PC-9 (cell line): ENCODE data around the gene LSM4. TPM values are rescaled to one million over a fixed set of nuclear protein-coding genes. Genes with fewer than 3 reads are reported as not detected.

Source experiments
- BruUV-seq: library from RNA; stranded (reverse); fragments of 400-500 nt; replicated peaks from 2 replicates; lab custom pipeline; 2021; lab: Mats Ljungman, UMichigan
- CTCF ChIA-PET: fragments of 300-600 bp; sonication (Branson Sonifier 250); formaldehyde crosslinking; loops from one replicate; lab custom pipeline; 2022; ENCODE audit warnings: antibody characterized with exemption; lab: Charles Lee
- POLR2A ChIA-PET: fragments of 300-600 bp; sonication (Branson Sonifier 250); formaldehyde crosslinking; loops from one replicate; lab custom pipeline; 2022; ENCODE audit warnings: antibody characterized with exemption; ENCODE audit not compliant: unreplicated experiment; lab: Charles Lee
- DNase-seq, 2 experiments: peaks; one replicate each; pipeline versions ENCODE4 v3.0.0 to v3.0.0-alpha.2; 2015 to 2022; ENCODE audit warnings: mixed read lengths in 1 of 2
- H2AFZ ChIP-seq: fragments of 200-600 bp; sonication (generic); 2 replicates; pipeline ENCODE4 v1.8.1; 2017; ENCODE audit warnings: antibody characterized with exemption
- H3F3A ChIP-seq: fragments of 200-600 bp; sonication (generic); 2 replicates; pipeline ENCODE4 v1.8.1; 2017; ENCODE audit warnings: antibody characterized with exemption, mild to moderate bottlenecking, low read depth; ENCODE audit not compliant: insufficient read depth
- H3K27ac ChIP-seq: fragments of 200-600 bp; sonication (generic); 2 replicates; pipeline ENCODE4 v1.6.1; 2016; ENCODE audit warnings: mixed run types
- H3K27me3 ChIP-seq: fragments of 200-600 bp; sonication (generic); 2 replicates; pipeline ENCODE4 v1.6.1; 2016; ENCODE audit warnings: low read depth, mixed run types; ENCODE audit not compliant: insufficient read depth
- H3K36me3 ChIP-seq: fragments of 200-600 bp; sonication (generic); 2 replicates; pipeline ENCODE4 v1.6.1; 2016; ENCODE audit warnings: low read depth, mixed run types
- H3K4me1 ChIP-seq: fragments of 200-600 bp; sonication (generic); replicated peaks from 2 replicates; pipeline ENCODE4 v1.6.1; 2016; ENCODE audit warnings: mixed run types; ENCODE audit not compliant: insufficient read depth
- H3K4me2 ChIP-seq: fragments of 200-600 bp; sonication (generic); 2 replicates; pipeline ENCODE4 v1.6.1; 2017; ENCODE audit warnings: mixed run types
- H3K4me3 ChIP-seq: fragments of 200-600 bp; sonication (generic); 2 replicates; pipeline ENCODE4 v1.6.1; 2016; ENCODE audit warnings: mixed run types
- H3K79me2 ChIP-seq: fragments of 200-600 bp; sonication (generic); 2 replicates; pipeline ENCODE4 v1.6.1; 2017; ENCODE audit warnings: low read depth, mixed run types
- H3K9me2 ChIP-seq: fragments of 200-600 bp; sonication (generic); 2 replicates; pipeline ENCODE4 v1.8.1; 2017; ENCODE audit warnings: mild to moderate bottlenecking; ENCODE audit not compliant: insufficient read depth
- H3K9me3 ChIP-seq: fragments of 200-600 bp; sonication (generic); 2 replicates; pipeline ENCODE4 v1.8.1; 2016; ENCODE audit warnings: low read depth; ENCODE audit not compliant: insufficient read depth
- H4K20me1 ChIP-seq: fragments of 200-600 bp; sonication (generic); 2 replicates; pipeline ENCODE4 v1.8.1; 2017; ENCODE audit not compliant: insufficient read depth
- CTCF ChIP-seq: fragments of 200-600 bp; sonication (generic); conservative IDR thresholded peaks from 2 replicates; pipeline ENCODE4 v1.6.1; 2017; ENCODE audit warnings: mixed run types, antibody characterized with exemption, mild to moderate bottlenecking, moderate library complexity
- EZH2 ChIP-seq: fragments of 200-600 bp; sonication (generic); IDR thresholded peaks from 2 replicates; pipeline ENCODE4 v1.8.0; 2017; ENCODE audit warnings: antibody characterized with exemption, low read depth
- intact Hi-C: fragments of 100-400 bp; cut with micrococcal nuclease; formaldehyde crosslinking; loops from one replicate; pipeline ENCODE4 v1.10.0; 2022; ENCODE audit not compliant: unreplicated experiment
- total RNA-seq: library from RNA; stranded (reverse); gene quantifications from 2 replicates; pipeline ENCODE4 v1.2.3, GENCODE V29; 2021

LSM4 gene
- total RNA-seq, 1 experiment from 2014 or later: 323 TPM

GRCh38 chr19:18342090-18342632, 19.3 kb upstream of the LSM4 start:
- no peaks in the 10 kb centered on the region for H3K36me3 ChIP-seq
- H3K4me3 ChIP-seq: no peak overlapping the region
- POLR2A ChIA-PET: no interaction called here
- no peaks in the 10 kb centered on the region for H3K9me3 ChIP-seq
- TF ChIP-seq EZH2 (no peak), CTCF (no peak)
- no TSS peak for BruUV-seq
- H3F3A ChIP-seq: peaks cover 50% of the 10 kb centered on the region
- CTCF ChIA-PET: interaction anchor here (0.8 kb wide), 1 partner anchor 75 kb away, joined by 4 read pairs; no protein-coding TSS in a partner anchor
- H3K27ac ChIP-seq: no peak overlapping the region
- no peaks in the 10 kb centered on the region for H3K27me3 ChIP-seq
- DNase-seq: no peak
- intact Hi-C loops: loop anchor here (5.0 kb wide), 1 partner anchor 150 kb away; the partner anchor contains the start of gene MPV17L2
- no peaks in the 10 kb centered on the region for H4K20me1 ChIP-seq
- H2AFZ ChIP-seq: no peak overlapping the region
- no peaks in the 10 kb centered on the region for H3K9me2 ChIP-seq
- no peak overlapping the region for H3K4me2 ChIP-seq
- no peaks in the 10 kb centered on the region; the same call in 1 of the 2 replicates for H3K79me2 ChIP-seq
- peaks cover 23% of the 10 kb centered on the region for H3K4me1 ChIP-seq

- intact Hi-C loops: loop anchor here (5.0 kb wide), 1 partner anchor 149 kb away; the partner anchor contains the start of gene MPV17L2
- no peaks in the 10 kb centered on the region for H3K36me3 ChIP-seq
- TF ChIP-seq CTCF (no peak; the same call in 1 of the 2 replicates), EZH2 (no peak)
- peaks cover 23% of the 10 kb centered on the region for H3K4me1 ChIP-seq
- H3K79me2 ChIP-seq: no peaks in the 10 kb centered on the region; the same call in 1 of the 2 replicates
- H3K9me3 ChIP-seq: no peaks in the 10 kb centered on the region
- peaks cover 46% of the 10 kb centered on the region for H3F3A ChIP-seq
- peak overlapping the region; percentile 73 for H3K4me3 ChIP-seq
- POLR2A ChIA-PET: no interaction called here
- H3K27ac ChIP-seq: no peak overlapping the region
- TSS peak; percentile 22 for BruUV-seq
- no peaks in the 10 kb centered on the region for H4K20me1 ChIP-seq
- no peaks in the 10 kb centered on the region for H3K9me2 ChIP-seq
- no peaks in the 10 kb centered on the region for H3K27me3 ChIP-seq
- peak overlapping the region; percentile 78 for H3K4me2 ChIP-seq
- CTCF ChIA-PET: interaction anchor here (0.6 kb wide), 1 partner anchor 133 kb away, joined by 9 read pairs; no protein-coding TSS in a partner anchor
- DNase-seq: peak; percentile 49 to 54
- H2AFZ ChIP-seq: peak overlapping the region; percentile 71
These were observed 18.4 kb upstream of the LSM4 start for GRCh38 chr19:18340990-18341868.

GRCh38 chr19:18340190-18340989, 17.5 kb upstream of the LSM4 start, which contains the start of gene PGPEP1:
Gene PGPEP1 (plus strand): TSS chr19:18340598. CDS start chr19:18340682, 84 bp downstream.
- peak; percentile 46 to 77 for DNase-seq
- Histone ChIP-seq H4K20me1 (no peaks in the 10 kb centered on the region), H3K36me3 (no peaks in the 10 kb centered on the region), H3K4me2 (peak within 1 kb of the TSS; percentile 78), H2AFZ (peak within 1 kb of the TSS; percentile 71), H3K4me1 (peaks cover 23% of the 10 kb centered on the region), H3K27me3 (no peaks in the 10 kb centered on the region), H3K4me3 (peak within 1 kb of the TSS; percentile 73), H3K9me3 (no peaks in the 10 kb centered on the region), H3K27ac (no peak within 1 kb of the TSS), H3K9me2 (no peaks in the 10 kb centered on the region), H3F3A (peaks cover 40% of the 10 kb centered on the region), H3K79me2 (no peaks in the 10 kb centered on the region; the same call in 1 of the 2 replicates)
- BruUV-seq: TSS peak; percentile 33
- TF ChIP-seq EZH2: no peak
- no peak for TF ChIP-seq CTCF
- ChIA-PET CTCF (interaction anchor here (0.6 to 1.3 kb wide), 3 partner anchors 61 to 171 kb away, joined by 5 to 9 read pairs (median 8); no protein-coding TSS in a partner anchor), POLR2A (interaction anchor here (0.7 kb wide), 1 partner anchor 147 kb away, joined by 3 read pairs; the partner anchor contains the start of gene MPV17L2)
- intact Hi-C loops: loop anchor here (5.0 kb wide), 1 partner anchor 148 kb away; the partner anchor contains the start of gene MPV17L2
